Spleen (tissue), 11 donors: Measurements from ENCODE around the gene CDK14. TPM values are rescaled to one million over a fixed set of nuclear protein-coding genes. Genes with fewer than 3 reads are reported as not detected.

Experiments
- DNase-seq: peaks from one replicate; pipeline ENCODE4 v3.0.0-alpha.2; 2020
- H3K27ac ChIP-seq, 8 donors: fragments of 200-600 bp; sonication (generic) in 7 of 8; 1 replicate in 4 of 8; 2 replicates in 4 of 8; pipeline versions ENCODE4 v1.5.0 to v1.8.0; 2016 to 2021; ENCODE audit warnings: inconsistent platforms in 4 of 8, mild to moderate bottlenecking in 4 of 8, moderate library complexity in 1 of 8
- H3K27me3 ChIP-seq, 7 donors: fragments of 200-600 bp; sonication (generic) in 6 of 7; replicated peaks in 1 of 7; 1 replicate in 4 of 7; 2 replicates in 3 of 7; pipeline versions ENCODE4 v1.5.0 to v1.8.0; 2016 to 2021; ENCODE audit warnings: inconsistent platforms in 3 of 7, mild to moderate bottlenecking in 1 of 7
- H3K36me3 ChIP-seq, 6 donors: fragments of 200-600 bp; sonication (generic) in 5 of 6; 1 replicate in 4 of 6; 2 replicates in 2 of 6; pipeline versions ENCODE4 v1.5.0 to v1.8.0; 2016 to 2021; ENCODE audit warnings: inconsistent platforms in 2 of 6
- H3K4me1 ChIP-seq, 6 donors: fragments of 200-600 bp; sonication (generic) in 5 of 6; 1 replicate in 3 of 6; 2 replicates in 3 of 6; pipeline versions ENCODE4 v1.5.0 to v1.8.0; 2016 to 2021; ENCODE audit warnings: inconsistent platforms in 3 of 6
- H3K4me3 ChIP-seq, 8 donors: fragments of 200-600 bp; sonication (generic) in 7 of 8; 1 replicate in 4 of 8; 2 replicates in 4 of 8; pipeline versions ENCODE4 v1.5.0 to v1.8.0; 2016 to 2021; ENCODE audit warnings: inconsistent platforms in 4 of 8, mild to moderate bottlenecking in 4 of 8, moderate library complexity in 2 of 8
- H3K9me3 ChIP-seq, 8 donors: fragments of 200-600 bp; sonication (generic) in 7 of 8; 1 replicate in 4 of 8; 2 replicates in 4 of 8; pipeline versions ENCODE4 v1.5.0 to v1.8.0; 2016 to 2021; ENCODE audit warnings: inconsistent platforms in 4 of 8
- POLR2A ChIP-seq, 3 donors: fragments of 450-650 bp; IDR thresholded peaks; one replicate each; pipeline ENCODE4 v1.5.1; 2017; ENCODE audit warnings: antibody characterized with exemption in 3 of 3, mild to moderate bottlenecking in 1 of 3
- POLR2AphosphoS5 ChIP-seq, 3 donors: sonication (generic); formaldehyde crosslinking; IDR thresholded peaks; one replicate each; pipeline ENCODE4 v1.5.1; 2017; ENCODE audit warnings: antibody characterized with exemption in 3 of 3
- WGBS, 5 donors: extraction: QIAGEN DNeasy Blood & Tissue Kit in 3 of 5; methylation state at CpG; one replicate each; pipeline versions ENCODE4 v1.1.5 to v1.1.7; 2013 to 2018; 5-methylcytosine and 5-hydroxymethylcytosine counted together
- intact Hi-C: fragments of 100-400 bp; cut with DNase I; formaldehyde crosslinking; loops from one replicate; pipeline ENCODE4 v1.15.0; 2023; ENCODE audit warnings: low total_unique reads
- polyA plus RNA-seq, 3 donors: library from polyadenylated mRNA; stranded (reverse); fragments of 200-250 nt; gene quantifications; one replicate each; pipeline ENCODE4 v1.2.1, GENCODE V29; 2013
- total RNA-seq, 7 donors: library from RNA; depleted of rRNA in 3 of 7; stranded (reverse); fragments of >200 nt in 3 of 7; fragmentation: NEBNext Ultra II Directional in 4 of 7; extraction: Animal tissue kit (Norgen Biotek cat#: 25700) in 4 of 7; gene quantifications; one replicate each; pipeline versions ENCODE4 v1.1.0 to v1.2.1, GENCODE V29; 2016 to 2021
- TF ChIP-seq, protein P1 (sequence below), 11 experiments: fragments of 200-600 bp in 7 of 11; fragments of 450-650 bp in 4 of 11; sonication (generic) in 4 of 11; IDR thresholded peaks in 8 of 11; conservative IDR thresholded peaks in 3 of 11; 1 replicate in 7 of 11; 2 replicates in 4 of 11; pipeline versions ENCODE4 v1.4.0 to v1.8.0; 2016 to 2021; ENCODE audit warnings: antibody characterized with exemption in 11 of 11, inconsistent platforms in 4 of 11, mild to moderate bottlenecking in 1 of 11
- donor health status: healthy with polysubstance abuse.
- donor health status: DM: no; HTN: no; CAD: no; lungs with moderate emphysema.
- donor health status: DM: no; HTN: no; CAD: no.
- donor health status: Bipolar disorder and iron deficiency.
- donor health status: healthy.
- donor health status: DM: no; HTN: no; CAD: no.
- donor health status: DM: yes; HTN: yes; CAD: no.

CDK14 gene
- total and polyA plus RNA-seq, 10 donors, result 6.6 to 109 (median 51.2) TPM

DNA sequence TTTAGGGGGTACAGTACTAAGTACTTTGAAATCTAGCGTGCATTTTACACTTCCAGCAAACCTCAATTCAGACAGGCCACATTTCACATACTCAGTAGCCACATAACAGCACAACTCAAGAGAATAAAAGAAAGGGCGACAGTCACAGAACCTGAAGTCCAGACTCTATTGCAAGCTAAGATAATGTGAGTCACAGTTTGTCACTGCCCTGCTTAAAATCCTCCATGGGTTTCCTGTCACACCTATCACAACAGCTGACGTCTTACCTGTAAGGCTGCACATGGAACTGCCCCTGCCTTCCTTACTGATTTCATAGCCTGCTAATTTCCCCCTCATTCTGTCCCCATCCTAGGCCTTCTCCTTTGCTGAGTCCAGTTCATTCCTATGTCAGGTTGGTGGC lies 16.1 kb upstream of the CDK14 start:
- intact Hi-C loops, result no loop called here
- no peak for DNase-seq
- Histone ChIP-seq H3K36me3 (no peaks in the 10 kb centered on the region), H3K4me3 (no peak overlapping the region), H3K27me3 (no peaks in the 10 kb centered on the region), H3K9me3 (no peaks in the 10 kb centered on the region), H3K27ac (peak overlapping the region in 2 of 8 donors; percentile 17 to 75), H3K4me1 (peaks cover 0 to 14% (median 0%) of the 10 kb centered on the region in 6 donors)
- TF ChIP-seq, protein P1, sequence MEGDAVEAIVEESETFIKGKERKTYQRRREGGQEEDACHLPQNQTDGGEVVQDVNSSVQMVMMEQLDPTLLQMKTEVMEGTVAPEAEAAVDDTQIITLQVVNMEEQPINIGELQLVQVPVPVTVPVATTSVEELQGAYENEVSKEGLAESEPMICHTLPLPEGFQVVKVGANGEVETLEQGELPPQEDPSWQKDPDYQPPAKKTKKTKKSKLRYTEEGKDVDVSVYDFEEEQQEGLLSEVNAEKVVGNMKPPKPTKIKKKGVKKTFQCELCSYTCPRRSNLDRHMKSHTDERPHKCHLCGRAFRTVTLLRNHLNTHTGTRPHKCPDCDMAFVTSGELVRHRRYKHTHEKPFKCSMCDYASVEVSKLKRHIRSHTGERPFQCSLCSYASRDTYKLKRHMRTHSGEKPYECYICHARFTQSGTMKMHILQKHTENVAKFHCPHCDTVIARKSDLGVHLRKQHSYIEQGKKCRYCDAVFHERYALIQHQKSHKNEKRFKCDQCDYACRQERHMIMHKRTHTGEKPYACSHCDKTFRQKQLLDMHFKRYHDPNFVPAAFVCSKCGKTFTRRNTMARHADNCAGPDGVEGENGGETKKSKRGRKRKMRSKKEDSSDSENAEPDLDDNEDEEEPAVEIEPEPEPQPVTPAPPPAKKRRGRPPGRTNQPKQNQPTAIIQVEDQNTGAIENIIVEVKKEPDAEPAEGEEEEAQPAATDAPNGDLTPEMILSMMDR (IDR thresholded peaks at IDR 0.05 in 8 of 11, conservative IDR thresholded peaks at IDR 0.05 in 3 of 11), result no peak
- no peak for TF ChIP-seq POLR2AphosphoS5 (IDR thresholded peaks at IDR 0.05)
- no peak for TF ChIP-seq POLR2A (IDR thresholded peaks at IDR 0.05)
- WGBS, 5 donors, result 83 to 93% (median 84%) methylated on average over 3 of the region's 3 CpGs

DNA sequence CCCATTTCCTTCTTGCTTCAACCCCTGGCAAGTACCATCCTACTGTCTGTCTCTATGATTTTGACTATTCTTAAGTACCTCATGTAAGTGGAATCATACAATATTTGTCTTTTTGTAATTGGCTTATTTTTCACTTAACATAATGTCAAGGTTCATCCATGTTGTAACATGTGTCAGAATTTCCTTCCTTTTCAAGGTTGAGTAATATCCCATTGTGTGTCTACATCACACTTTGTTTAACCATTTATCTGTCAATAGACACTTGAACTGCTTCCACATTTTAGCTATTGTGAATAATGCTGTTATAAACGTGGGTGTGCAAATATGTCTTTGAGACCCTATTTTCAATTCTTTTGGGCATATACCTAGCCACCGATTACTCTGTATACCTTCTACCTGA lies 14.0 kb upstream of the CDK14 start:
- intact Hi-C loops, result no loop called here
- Histone ChIP-seq H3K27ac (peak overlapping the region in 2 of 8 donors; percentile 48 to 76), H3K36me3 (no peaks in the 10 kb centered on the region)

DNA sequence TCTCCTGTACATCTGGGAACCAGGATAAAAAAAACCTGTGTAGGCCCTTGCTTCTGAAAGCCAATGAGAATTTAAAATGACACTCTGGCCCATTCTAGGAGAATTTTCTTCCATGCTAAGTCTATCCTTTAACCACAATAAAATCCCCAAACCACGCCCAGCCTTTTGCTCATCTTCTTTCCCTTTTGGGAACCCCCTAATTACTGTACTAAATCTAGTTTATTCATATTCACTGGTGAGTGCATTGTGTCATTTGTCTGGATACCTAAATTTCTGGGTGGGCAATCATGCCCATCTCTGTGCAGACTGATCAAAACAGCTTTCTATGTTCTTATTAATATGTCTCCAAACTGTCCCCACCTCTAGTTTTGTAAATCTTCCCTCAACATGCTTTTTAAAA lies 11.7 kb upstream of the CDK14 start:
- H3K9me3 ChIP-seq, result no peaks in the 10 kb centered on the region
- intact Hi-C loops, result no loop called here

More for the DNA sequence above, 14.0 kb upstream of the CDK14 start:
- Histone ChIP-seq H3K4me1 (peaks cover 0 to 14% (median 0%) of the 10 kb centered on the region in 6 donors), H3K9me3 (no peaks in the 10 kb centered on the region), H3K27me3 (no peaks in the 10 kb centered on the region), H3K4me3 (no peak overlapping the region)
- TF ChIP-seq POLR2AphosphoS5 (IDR thresholded peaks at IDR 0.05) (no peak), POLR2A (IDR thresholded peaks at IDR 0.05) (no peak)
- TF ChIP-seq, protein P1 (IDR thresholded peaks at IDR 0.05 in 8 of 11, conservative IDR thresholded peaks at IDR 0.05 in 3 of 11), result no peak
- WGBS, 5 donors, result 59 to 82% (median 72%) methylated on average over 2 of the region's 2 CpGs
- DNase-seq, result no peak

DNA sequence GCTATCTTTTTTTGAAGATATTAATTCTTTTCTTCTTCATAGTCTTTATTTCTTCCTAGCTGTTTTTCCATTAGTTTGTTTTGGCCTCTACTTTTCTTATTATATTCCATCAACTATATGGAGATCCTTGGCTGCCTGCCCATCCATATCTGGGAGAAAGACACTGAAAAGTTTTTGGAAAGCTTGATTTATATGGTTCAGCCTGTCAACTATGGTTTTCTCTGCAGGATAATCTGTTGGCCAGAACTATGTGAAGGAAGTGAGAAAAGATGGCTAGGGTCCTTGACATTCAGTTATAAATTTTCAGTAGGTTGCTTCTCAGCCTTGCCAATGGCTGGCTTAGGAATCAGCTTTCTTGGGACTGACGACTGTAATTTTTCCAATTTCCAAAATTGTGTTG lies 10.0 kb upstream of the CDK14 start:
- intact Hi-C loops, result no loop called here
- WGBS, 5 donors, result 71 to 95% (median 76%) methylated on average over 1 of the region's 1 CpG
- no peak for DNase-seq
- no peak overlapping the region for H3K4me3 ChIP-seq
- TF ChIP-seq POLR2A (IDR thresholded peaks at IDR 0.05) (no peak), POLR2AphosphoS5 (IDR thresholded peaks at IDR 0.05) (no peak)
- TF ChIP-seq, protein P1 (IDR thresholded peaks at IDR 0.05 in 8 of 11, conservative IDR thresholded peaks at IDR 0.05 in 3 of 11), result no peak
- no peaks in the 10 kb centered on the region for H3K36me3 ChIP-seq
- H3K9me3 ChIP-seq, result no peaks in the 10 kb centered on the region
- no peaks in the 10 kb centered on the region for H3K27me3 ChIP-seq
- H3K4me1 ChIP-seq, result peaks cover 0 to 13% (median 0%) of the 10 kb centered on the region in 6 donors
- H3K27ac ChIP-seq, result no peak overlapping the region

More for the DNA sequence above, 11.7 kb upstream of the CDK14 start:
- Histone ChIP-seq H3K4me3 (no peak overlapping the region), H3K4me1 (peaks cover 0 to 13% (median 0%) of the 10 kb centered on the region in 6 donors), H3K36me3 (no peaks in the 10 kb centered on the region), H3K27me3 (no peaks in the 10 kb centered on the region), H3K27ac (no peak overlapping the region)
- WGBS, 5 donors, result 72 to 84% (median 82%) methylated on average over 1 of the region's 1 CpG
- DNase-seq, result no peak
- no peak for TF ChIP-seq POLR2A (IDR thresholded peaks at IDR 0.05)
- no peak for TF ChIP-seq POLR2AphosphoS5 (IDR thresholded peaks at IDR 0.05)
- TF ChIP-seq, protein P1 (IDR thresholded peaks at IDR 0.05 in 8 of 11, conservative IDR thresholded peaks at IDR 0.05 in 3 of 11), result no peak
